Small intestine (tissue), 7 donors: ENCODE data around the gene VDAC1. TPM values are rescaled to one million over a fixed set of nuclear protein-coding genes. Genes with fewer than 3 reads are reported as not detected.

ENCODE experiments used
- DNase-seq, 2 donors: peaks; one replicate each; pipeline versions ENCODE4 v3.0.0 to v3.0.0-alpha.2; 2013
- FAIRE-seq: peaks from 2 replicates; lab custom pipeline; 2012; peaks lifted over from hg19 to GRCh38; lab: Jason Lieb, UNC
- H3K27ac ChIP-seq, 3 donors: one replicate each; pipeline ENCODE4 v1.5.1; 2013; ENCODE audit warnings: low read length in 2 of 3, mild to moderate bottlenecking in 2 of 3, control low read depth in 1 of 3, inconsistent platforms in 1 of 3, low read depth in 1 of 3, moderate library complexity in 1 of 3
- H3K27me3 ChIP-seq, 3 donors: one replicate each; pipeline ENCODE4 v1.6.1; 2013; ENCODE audit warnings: low read length in 3 of 3, inconsistent platforms in 1 of 3; ENCODE audit not compliant: control insufficient read depth in 3 of 3, insufficient read depth in 3 of 3
- H3K36me3 ChIP-seq, 3 donors: one replicate each; pipeline ENCODE4 v1.6.1; 2013; ENCODE audit warnings: low read length in 3 of 3, inconsistent platforms in 1 of 3, low read depth in 1 of 3, mild to moderate bottlenecking in 1 of 3, moderate library complexity in 1 of 3; ENCODE audit not compliant: control insufficient read depth in 3 of 3, insufficient read depth in 2 of 3
- H3K4me1 ChIP-seq, 3 donors: one replicate each; pipeline ENCODE4 v1.6.1; 2013; ENCODE audit warnings: low read length in 2 of 3, inconsistent platforms in 1 of 3, low read depth in 1 of 3, mild to moderate bottlenecking in 1 of 3, moderate library complexity in 1 of 3; ENCODE audit not compliant: control insufficient read depth in 3 of 3, insufficient read depth in 2 of 3
- H3K4me3 ChIP-seq, 3 donors: one replicate each; pipeline ENCODE4 v1.5.1; 2013; ENCODE audit warnings: low read length in 3 of 3, control low read depth in 1 of 3, inconsistent platforms in 1 of 3, low read depth in 1 of 3, mild to moderate bottlenecking in 1 of 3, moderate library complexity in 1 of 3
- H3K9me3 ChIP-seq, 2 donors: one replicate each; pipeline ENCODE4 v1.6.1; 2013; ENCODE audit warnings: low read depth in 1 of 2, low read length in 1 of 2; ENCODE audit not compliant: control insufficient read depth in 2 of 2, insufficient read depth in 1 of 2
- WGBS, 3 donors: extraction: QIAGEN DNeasy Blood & Tissue Kit; methylation state at CpG; one replicate each; pipeline ENCODE4 v1.1.7; 2013; 5-methylcytosine and 5-hydroxymethylcytosine counted together
- polyA plus RNA-seq, 4 donors: library from polyadenylated mRNA; stranded (reverse) in 3 of 4; unstranded in 1 of 4; fragments of 200-250 nt in 3 of 4; fragments of 120-200 nt in 1 of 4; gene quantifications; one replicate each; pipeline versions ENCODE4 v1.2.1 to v1.2.3, GENCODE V29; 2013
- donor health status: healthy with polysubstance abuse.
- donor health status: control.
- donor health status: control.
- donor health status: Bipolar disorder and iron deficiency.
- donor health status: healthy.

VDAC1 gene
- polyA plus RNA-seq, 4 donors = 213 to 412 (median 281) TPM

DNA sequence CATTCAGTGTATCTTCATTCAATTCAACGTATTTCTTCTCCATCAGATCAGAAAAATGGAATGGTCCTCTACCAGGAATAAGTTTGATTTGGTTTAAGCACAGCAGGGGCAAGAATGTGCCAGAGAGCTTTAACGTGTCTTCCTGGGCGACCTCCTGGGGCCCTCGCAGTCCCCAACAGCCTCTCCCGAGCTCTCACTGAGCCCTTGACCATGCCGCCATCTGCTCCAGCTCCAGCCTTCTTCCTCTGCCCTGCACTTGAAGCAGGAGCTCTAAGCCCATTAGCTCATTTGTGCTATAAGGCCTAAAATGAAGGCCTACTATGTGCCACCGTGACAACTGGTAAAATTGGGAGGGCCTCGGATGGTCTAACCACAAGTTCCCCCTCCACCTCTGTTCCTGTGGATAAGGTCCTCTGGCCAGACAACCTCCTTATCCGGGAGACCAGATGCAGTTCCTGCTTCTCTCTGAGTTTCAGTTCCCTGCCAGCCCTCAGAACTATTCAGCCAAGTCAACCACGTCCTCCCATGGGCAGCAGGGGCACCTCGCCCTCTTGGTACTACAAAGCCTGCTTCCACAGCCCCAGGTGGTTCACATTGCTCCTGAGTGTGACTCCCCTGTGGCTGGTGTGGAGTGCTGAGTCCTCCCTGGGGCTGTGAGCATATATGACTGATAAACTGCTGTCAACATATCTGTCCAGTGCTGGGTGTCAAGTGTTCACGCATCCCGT, 72.2 kb downstream of the VDAC1 start:
- no peaks in the 10 kb centered on the region for H3K27me3 ChIP-seq
- H3K36me3 ChIP-seq = no peaks in the 10 kb centered on the region
- 78 to 82% (median 80%) methylated on average over 13 of the region's 13 CpGs for WGBS, 3 donors
- no peak overlapping the region for H3K27ac ChIP-seq
- H3K4me1 ChIP-seq = peaks cover 0 to 4% (median 0%) of the 10 kb centered on the region in 3 donors
- DNase-seq (no peak), FAIRE-seq (no peak)
- H3K9me3 ChIP-seq = no peaks in the 10 kb centered on the region
- no peak overlapping the region for H3K4me3 ChIP-seq

- H3K4me3 ChIP-seq = no peak overlapping the region
- H3K27me3 ChIP-seq = no peaks in the 10 kb centered on the region
- peaks cover 0 to 10% (median 0%) of the 10 kb centered on the region in 3 donors for H3K4me1 ChIP-seq
- no peaks in the 10 kb centered on the region for H3K9me3 ChIP-seq
- DNase-seq = no peak
- no peaks in the 10 kb centered on the region for H3K36me3 ChIP-seq
- WGBS, 3 donors = 95 to 96% (median 96%) methylated on average over 5 of the region's 5 CpGs
- no peak for FAIRE-seq
- no peak overlapping the region for H3K27ac ChIP-seq
These were observed 73.2 kb downstream of the VDAC1 start for GRCh38 chr5:133931546-133931945.

DNA sequence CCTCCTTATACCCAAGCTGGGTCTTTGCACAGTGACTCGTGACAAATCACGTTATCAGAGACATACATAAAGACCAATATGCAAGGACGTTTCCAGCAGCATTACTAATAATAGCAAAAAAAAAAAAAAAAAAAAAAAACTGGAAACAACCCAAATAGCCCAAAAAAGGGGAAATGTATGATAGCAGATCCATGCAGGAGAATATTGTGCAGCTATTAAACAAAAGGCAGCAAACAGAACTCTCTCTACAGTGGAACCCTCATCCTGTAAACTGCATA, 74.0 kb downstream of the VDAC1 start:
- no peak overlapping the region for H3K27ac ChIP-seq
- FAIRE-seq (no peak), DNase-seq (no peak)
- H3K4me3 ChIP-seq = no peak overlapping the region
- peaks cover 0 to 3% of the 10 kb centered on the region in 2 donors for H3K9me3 ChIP-seq
- H3K27me3 ChIP-seq = no peaks in the 10 kb centered on the region
- peaks cover 0 to 11% (median 0%) of the 10 kb centered on the region in 3 donors for H3K4me1 ChIP-seq
- no peaks in the 10 kb centered on the region for H3K36me3 ChIP-seq
- 57 to 90% (median 69%) methylated on average over 3 of the region's 3 CpGs for WGBS, 3 donors

DNA sequence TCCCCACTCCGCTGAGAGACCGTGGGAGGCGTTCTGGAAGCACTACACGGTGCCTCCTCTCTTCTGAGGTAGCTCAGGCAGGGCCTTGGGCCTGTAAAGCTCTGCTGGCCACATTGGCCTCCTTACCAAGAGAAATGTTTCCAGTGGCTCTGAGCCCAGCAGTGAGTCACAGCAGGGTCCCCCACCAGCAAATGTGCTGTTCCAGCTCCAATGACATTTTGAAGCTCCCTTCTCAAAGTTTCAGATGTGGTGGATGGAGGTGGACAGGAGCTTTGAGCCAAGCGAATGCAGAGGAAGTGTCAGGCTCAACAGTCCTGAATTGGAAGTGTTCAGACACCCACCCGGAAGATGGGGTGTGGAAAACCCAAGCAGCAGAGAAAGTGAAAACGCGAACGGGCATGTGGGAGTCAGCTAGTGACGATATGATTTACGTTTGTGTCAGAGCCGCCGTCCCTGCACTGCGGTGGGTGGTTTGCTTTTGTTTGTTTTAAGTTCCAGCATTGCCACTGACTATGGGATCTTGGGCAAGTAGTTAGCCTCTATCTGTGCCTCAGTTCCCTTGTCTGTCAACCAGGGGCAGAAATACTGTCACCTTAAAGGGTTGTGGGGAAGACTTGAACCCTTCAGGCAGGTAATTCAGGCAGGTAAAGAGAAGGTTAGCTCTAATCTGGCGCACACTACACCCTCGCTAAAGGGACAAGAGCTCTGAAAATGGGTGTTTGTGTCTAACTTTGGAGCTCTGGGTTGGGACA, 74.5 kb downstream of the VDAC1 start:
- peaks cover 0 to 11% (median 0%) of the 10 kb centered on the region in 3 donors for H3K4me1 ChIP-seq
- H3K27ac ChIP-seq = no peak overlapping the region
- FAIRE-seq = no peak
- peaks cover 0 to 3% of the 10 kb centered on the region in 2 donors for H3K9me3 ChIP-seq
- H3K36me3 ChIP-seq = no peaks in the 10 kb centered on the region
- DNase-seq = no peak
- H3K27me3 ChIP-seq = no peaks in the 10 kb centered on the region
- no peak overlapping the region for H3K4me3 ChIP-seq
- 66 to 87% (median 68%) methylated on average over 16 of the region's 16 CpGs for WGBS, 3 donors

GRCh38 chr5:133928587-133929393, 76.0 kb downstream of the VDAC1 start:
- Histone ChIP-seq H3K27ac (no peak overlapping the region), H3K36me3 (no peaks in the 10 kb centered on the region), H3K4me1 (peaks cover 0 to 11% (median 0%) of the 10 kb centered on the region in 3 donors), H3K9me3 (peaks cover 0 to 3% of the 10 kb centered on the region in 2 donors), H3K4me3 (no peak overlapping the region), H3K27me3 (no peaks in the 10 kb centered on the region)
- no peak for FAIRE-seq
- no peak for DNase-seq
- 74 to 78% (median 78%) methylated on average over 9 of the region's 9 CpGs for whole genome bisulfite sequencing, 3 donors

DNA sequence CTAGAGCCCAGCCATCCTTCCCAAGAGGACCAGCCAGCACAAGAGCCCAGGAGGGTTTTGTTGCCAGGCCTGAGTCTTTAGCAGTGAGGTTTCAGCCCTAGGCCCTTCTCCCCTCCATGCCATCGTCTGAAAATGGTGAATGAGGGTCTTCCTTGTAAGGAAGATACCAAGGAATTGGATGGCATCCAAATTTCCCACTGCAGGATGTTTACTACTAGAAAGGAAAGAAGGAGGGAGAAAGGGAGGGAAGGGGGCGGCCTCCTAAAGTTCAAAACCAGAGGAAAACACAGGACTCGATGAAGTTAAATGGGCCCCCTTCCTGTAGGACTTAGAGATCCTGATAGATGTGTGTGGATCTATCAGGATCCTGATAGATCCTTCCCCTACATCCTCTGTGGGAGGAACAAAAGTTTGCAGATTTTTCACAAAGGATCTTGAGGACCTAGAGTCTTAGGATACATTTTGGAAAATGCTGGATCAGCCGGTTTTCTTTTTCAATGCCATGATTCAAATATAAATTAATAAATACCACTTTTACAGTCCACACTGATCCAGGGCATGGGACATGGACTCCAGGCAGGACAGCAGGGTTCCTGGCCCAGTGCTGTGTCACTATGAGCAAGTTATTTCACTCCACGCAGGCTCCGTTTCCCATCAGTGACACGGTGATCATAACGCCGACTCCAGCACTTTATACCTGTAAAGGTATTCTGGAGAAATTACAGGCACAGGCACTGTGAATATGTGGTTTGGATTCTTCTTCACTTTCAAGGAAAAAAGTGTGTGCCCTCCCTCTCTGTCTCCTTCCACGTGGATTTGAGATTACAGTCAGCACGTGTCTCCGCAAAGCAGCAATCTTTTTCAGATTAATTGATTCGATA, 77.2 kb downstream of the VDAC1 start:
- no peaks in the 10 kb centered on the region for H3K36me3 ChIP-seq
- H3K27ac ChIP-seq = peak overlapping the region in 1 of 3 donors; percentile 41
- peaks cover 0 to 11% (median 0%) of the 10 kb centered on the region in 3 donors for H3K4me1 ChIP-seq
- WGBS, 3 donors = 65 to 76% (median 68%) methylated on average over 13 of the region's 13 CpGs
- DNase-seq = no peak
- no peaks in the 10 kb centered on the region for H3K27me3 ChIP-seq
- FAIRE-seq = no peak
- H3K9me3 ChIP-seq = peaks cover 0 to 3% of the 10 kb centered on the region in 2 donors
- no peak overlapping the region for H3K4me3 ChIP-seq

- WGBS, 3 donors = 43 to 67% (median 50%) methylated on average over 17 of the region's 17 CpGs
- Histone ChIP-seq H3K27me3 (no peaks in the 10 kb centered on the region), H3K4me1 (peaks cover 0 to 11% (median 0%) of the 10 kb centered on the region in 3 donors), H3K9me3 (peaks cover 0 to 3% of the 10 kb centered on the region in 2 donors), H3K27ac (peak overlapping the region in 1 of 3 donors; percentile 41), H3K36me3 (no peaks in the 10 kb centered on the region), H3K4me3 (no peak overlapping the region)
- FAIRE-seq (no peak), DNase-seq (peak; percentile 56 to 62)
These were observed 78.1 kb downstream of the VDAC1 start for GRCh38 chr5:133926489-133927299.
